Caco-2 (cell line): ENCODE measurements around the gene CSMD2. TPM values are rescaled to one million over a fixed set of nuclear protein-coding genes. Genes with fewer than 3 reads are reported as not detected.

Source experiments
- BruUV-seq: library from RNA; stranded (reverse); fragments of 400-500 nt; replicated peaks from 2 replicates; lab custom pipeline; 2021; lab: Mats Ljungman, UMichigan
- CTCF ChIA-PET: fragments of 300-600 bp; sonication (Branson Sonifier 250); formaldehyde crosslinking; loops from one replicate; lab custom pipeline; 2022; ENCODE audit warnings: antibody characterized with exemption; lab: Charles Lee
- POLR2A ChIA-PET: fragments of 300-600 bp; sonication (Branson Sonifier 250); formaldehyde crosslinking; loops from one replicate; lab custom pipeline; 2022; ENCODE audit warnings: antibody characterized with exemption; lab: Charles Lee
- DNase-seq, 2 experiments: peaks; one replicate each; pipeline versions ENCODE4 v3.0.0 to v3.0.0-alpha.2; 2020 to 2022
- H3K27me3 ChIP-seq: replicated peaks from 2 replicates; pipeline ENCODE4 v1.6.0; 2011; ENCODE audit warnings: low read length; ENCODE audit not compliant: control insufficient read depth, insufficient read depth
- H3K36me3 ChIP-seq: 2 replicates; pipeline ENCODE4 v1.5.1; 2011; ENCODE audit warnings: low read length; ENCODE audit not compliant: control insufficient read depth, insufficient read depth
- H3K4me1 ChIP-seq: fragments of 250-450 bp; sonication (Bioruptor Pico); 2 replicates; pipeline ENCODE4 v1.5.1; 2020; ENCODE audit warnings: mild to moderate bottlenecking
- H3K4me3 ChIP-seq: 2 replicates; pipeline ENCODE4 v1.5.1; 2011; ENCODE audit warnings: low read depth, mild to moderate bottlenecking, control low read depth, low read length
- H3K9me3 ChIP-seq: fragments of 250-450 bp; sonication (Bioruptor Pico); 2 replicates; pipeline ENCODE4 v1.5.1; 2020; ENCODE audit warnings: mild to moderate bottlenecking, moderate library complexity
- H3K27ac Mint-ChIP-seq: one replicate; pipeline ENCODE4 v1.8.0; 2022; ENCODE audit warnings: mixed read lengths; ENCODE audit not compliant: unreplicated experiment
- H3K27me3 Mint-ChIP-seq: one replicate; pipeline ENCODE4 v1.8.0; 2022; ENCODE audit warnings: mixed read lengths; ENCODE audit not compliant: insufficient read depth, unreplicated experiment
- H3K36me3 Mint-ChIP-seq: one replicate; pipeline ENCODE4 v1.8.0; 2022; ENCODE audit warnings: mild to moderate bottlenecking, mixed read lengths; ENCODE audit not compliant: insufficient read depth, unreplicated experiment
- H3K4me1 Mint-ChIP-seq: one replicate; pipeline ENCODE4 v1.8.0; 2022; ENCODE audit warnings: low read depth, mixed read lengths; ENCODE audit not compliant: unreplicated experiment
- H3K4me3 Mint-ChIP-seq: one replicate; pipeline ENCODE4 v1.8.0; 2022; ENCODE audit warnings: mild to moderate bottlenecking, moderate library complexity, mixed read lengths; ENCODE audit not compliant: unreplicated experiment
- H3K9me3 Mint-ChIP-seq: one replicate; pipeline ENCODE4 v1.8.0; 2022; ENCODE audit warnings: mixed read lengths; ENCODE audit not compliant: unreplicated experiment
- intact Hi-C: fragments of 100-400 bp; cut with micrococcal nuclease; formaldehyde crosslinking; loops from one replicate; pipeline ENCODE4 v1.10.0; 2022; ENCODE audit not compliant: unreplicated experiment
- total RNA-seq: library from RNA; stranded (reverse); gene quantifications from 2 replicates; pipeline ENCODE4 v1.2.3, GENCODE V29; 2022
- TF ChIP-seq, protein P1 (sequence below), 2 experiments: fragments of 200-600 bp in 1 of 2; IDR thresholded peaks; 1 replicate in 1 of 2; 2 replicates in 1 of 2; pipeline versions ENCODE4 v1.5.1 to v1.8.0; 2011 to 2022; ENCODE audit warnings: antibody characterized with exemption in 1 of 2, control low read depth in 1 of 2, inconsistent platforms in 1 of 2, low read depth in 1 of 2, low read length in 1 of 2, mild to moderate bottlenecking in 1 of 2, moderate library complexity in 1 of 2; ENCODE audit not compliant: insufficient read depth in 1 of 2, severe bottlenecking in 1 of 2, unreplicated experiment in 1 of 2

CSMD2 gene
- total RNA-seq, 1 experiment from 2014 or later, result not detected

DNA sequence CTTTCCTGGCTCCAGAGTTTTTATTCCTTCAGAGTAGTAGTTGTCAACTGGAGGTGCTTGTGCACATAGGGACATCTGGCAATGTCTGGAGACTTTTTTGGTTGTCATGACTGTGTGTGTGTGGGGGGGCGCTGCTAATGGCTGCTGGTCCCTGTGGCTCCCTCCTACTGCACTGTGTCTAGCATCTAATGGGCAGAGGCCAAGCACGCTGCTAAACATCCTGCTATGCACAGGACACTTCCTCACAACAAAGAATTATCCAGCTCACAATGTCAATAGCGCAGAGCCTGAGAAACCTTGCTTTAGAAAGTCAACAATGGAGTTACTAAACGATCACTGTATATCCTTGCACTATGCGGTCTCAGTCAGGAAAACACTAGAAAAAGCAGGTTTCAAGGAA lies 320.9 kb downstream of the CSMD2 start:
- ChIA-PET POLR2A (no interaction called here), CTCF (interaction anchor here (0.7 kb wide), 1 partner anchor 47 kb away, joined by 3 read pairs; no protein-coding TSS in a partner anchor)
- no peak overlapping the region for H3K4me3 Mint-ChIP-seq
- H3K9me3 Mint-ChIP-seq, result peaks cover 8% of the 10 kb centered on the region
- H3K36me3 Mint-ChIP-seq, result no peaks in the 10 kb centered on the region
- DNase-seq, result no peak
- H3K27me3 Mint-ChIP-seq, result peaks cover 4% of the 10 kb centered on the region
- no peaks in the 10 kb centered on the region for H3K4me1 ChIP-seq
- H3K4me1 Mint-ChIP-seq, result peaks cover 8% of the 10 kb centered on the region
- TF ChIP-seq, protein P1, sequence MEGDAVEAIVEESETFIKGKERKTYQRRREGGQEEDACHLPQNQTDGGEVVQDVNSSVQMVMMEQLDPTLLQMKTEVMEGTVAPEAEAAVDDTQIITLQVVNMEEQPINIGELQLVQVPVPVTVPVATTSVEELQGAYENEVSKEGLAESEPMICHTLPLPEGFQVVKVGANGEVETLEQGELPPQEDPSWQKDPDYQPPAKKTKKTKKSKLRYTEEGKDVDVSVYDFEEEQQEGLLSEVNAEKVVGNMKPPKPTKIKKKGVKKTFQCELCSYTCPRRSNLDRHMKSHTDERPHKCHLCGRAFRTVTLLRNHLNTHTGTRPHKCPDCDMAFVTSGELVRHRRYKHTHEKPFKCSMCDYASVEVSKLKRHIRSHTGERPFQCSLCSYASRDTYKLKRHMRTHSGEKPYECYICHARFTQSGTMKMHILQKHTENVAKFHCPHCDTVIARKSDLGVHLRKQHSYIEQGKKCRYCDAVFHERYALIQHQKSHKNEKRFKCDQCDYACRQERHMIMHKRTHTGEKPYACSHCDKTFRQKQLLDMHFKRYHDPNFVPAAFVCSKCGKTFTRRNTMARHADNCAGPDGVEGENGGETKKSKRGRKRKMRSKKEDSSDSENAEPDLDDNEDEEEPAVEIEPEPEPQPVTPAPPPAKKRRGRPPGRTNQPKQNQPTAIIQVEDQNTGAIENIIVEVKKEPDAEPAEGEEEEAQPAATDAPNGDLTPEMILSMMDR (IDR thresholded peaks at IDR 0.05; ENCODE audit: insufficient read depth in 1 of 2, low read depth in 1 of 2, low read length in 1 of 2, severe bottlenecking in 1 of 2, unreplicated experiment in 1 of 2), result no peak
- H3K4me3 ChIP-seq, result no peak overlapping the region
- intact Hi-C loops, result no loop called here
- no peaks in the 10 kb centered on the region for H3K9me3 ChIP-seq
- H3K27me3 ChIP-seq, result no peaks in the 10 kb centered on the region
- no peak overlapping the region for H3K27ac Mint-ChIP-seq
- H3K36me3 ChIP-seq, result no peaks in the 10 kb centered on the region
- BruUV-seq, result no TSS peak

DNA sequence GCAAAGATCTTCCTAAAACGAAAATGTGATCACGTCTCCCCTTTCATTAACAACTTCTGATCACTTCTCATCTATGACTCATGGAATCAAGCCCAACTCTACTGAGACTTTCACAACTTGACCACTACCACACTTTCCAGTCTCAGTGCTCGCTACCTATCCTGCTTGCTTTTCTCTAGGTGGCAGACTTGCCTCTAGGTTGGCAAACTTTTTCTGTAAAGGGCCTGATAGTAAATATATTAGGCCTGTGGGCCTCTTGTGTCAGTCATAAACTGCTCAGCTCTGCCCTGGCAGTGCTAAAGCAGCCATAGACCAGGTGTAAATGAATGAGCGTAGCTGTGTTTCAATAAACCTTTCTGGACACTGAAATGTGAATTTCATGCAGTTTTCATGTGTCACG lies 322.7 kb downstream of the CSMD2 start:
- ChIA-PET POLR2A (no interaction called here), CTCF (no interaction called here)
- Mint-ChIP-seq H3K4me1 (peaks cover 8% of the 10 kb centered on the region), H3K27ac (no peak overlapping the region), H3K36me3 (no peaks in the 10 kb centered on the region), H3K9me3 (peaks cover 8% of the 10 kb centered on the region), H3K27me3 (peaks cover 3% of the 10 kb centered on the region), H3K4me3 (no peak overlapping the region)
- Histone ChIP-seq H3K4me3 (no peak overlapping the region), H3K36me3 (no peaks in the 10 kb centered on the region), H3K9me3 (no peaks in the 10 kb centered on the region), H3K27me3 (no peaks in the 10 kb centered on the region), H3K4me1 (no peaks in the 10 kb centered on the region)
- BruUV-seq, result no TSS peak
- intact Hi-C loops, result no loop called here
- DNase-seq, result no peak
- TF ChIP-seq, protein P1 (IDR thresholded peaks at IDR 0.05; ENCODE audit: insufficient read depth in 1 of 2, low read depth in 1 of 2, low read length in 1 of 2, severe bottlenecking in 1 of 2, unreplicated experiment in 1 of 2), result no peak

DNA sequence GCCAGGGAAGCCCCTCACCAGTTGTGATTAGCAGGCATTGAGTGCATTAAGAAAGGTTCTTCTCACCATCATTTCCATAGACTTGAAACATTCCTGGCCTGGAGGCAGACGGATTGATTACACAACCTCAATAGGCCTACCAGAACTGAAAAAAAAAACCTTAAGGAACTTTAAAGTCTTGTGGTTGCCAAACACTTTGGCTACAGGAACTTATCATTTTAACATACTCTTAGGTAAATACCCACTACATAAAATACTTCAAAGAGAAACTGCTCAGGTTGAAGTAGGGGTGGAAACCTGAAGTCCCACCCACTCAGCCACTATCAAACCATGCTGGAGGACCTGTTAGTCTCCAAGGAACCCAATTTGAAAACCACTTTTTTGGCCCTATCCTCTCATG lies 323.5 kb downstream of the CSMD2 start:
- TF ChIP-seq, protein P1 (IDR thresholded peaks at IDR 0.05; ENCODE audit: insufficient read depth in 1 of 2, low read depth in 1 of 2, low read length in 1 of 2, severe bottlenecking in 1 of 2, unreplicated experiment in 1 of 2), result no peak
- intact Hi-C loops, result no loop called here
- ChIA-PET CTCF (no interaction called here), POLR2A (no interaction called here)
- BruUV-seq, result no TSS peak
- Mint-ChIP-seq H3K36me3 (no peaks in the 10 kb centered on the region), H3K27ac (no peak overlapping the region), H3K27me3 (peaks cover 3% of the 10 kb centered on the region), H3K9me3 (peaks cover 8% of the 10 kb centered on the region), H3K4me1 (peaks cover 8% of the 10 kb centered on the region), H3K4me3 (no peak overlapping the region)
- Histone ChIP-seq H3K4me3 (no peak overlapping the region), H3K36me3 (no peaks in the 10 kb centered on the region), H3K4me1 (no peaks in the 10 kb centered on the region), H3K27me3 (no peaks in the 10 kb centered on the region), H3K9me3 (no peaks in the 10 kb centered on the region)
- no peak for DNase-seq
